NCI-H524 treated with DMSO at 0.1 percent for 48 hours (cell line): ENCODE data around the gene FOXP4.

Experiments
- DNase-seq: peaks from one replicate; lab custom pipeline; 2025; lab: John Stamatoyannopoulos, UW

Gene FOXP4, protein sequence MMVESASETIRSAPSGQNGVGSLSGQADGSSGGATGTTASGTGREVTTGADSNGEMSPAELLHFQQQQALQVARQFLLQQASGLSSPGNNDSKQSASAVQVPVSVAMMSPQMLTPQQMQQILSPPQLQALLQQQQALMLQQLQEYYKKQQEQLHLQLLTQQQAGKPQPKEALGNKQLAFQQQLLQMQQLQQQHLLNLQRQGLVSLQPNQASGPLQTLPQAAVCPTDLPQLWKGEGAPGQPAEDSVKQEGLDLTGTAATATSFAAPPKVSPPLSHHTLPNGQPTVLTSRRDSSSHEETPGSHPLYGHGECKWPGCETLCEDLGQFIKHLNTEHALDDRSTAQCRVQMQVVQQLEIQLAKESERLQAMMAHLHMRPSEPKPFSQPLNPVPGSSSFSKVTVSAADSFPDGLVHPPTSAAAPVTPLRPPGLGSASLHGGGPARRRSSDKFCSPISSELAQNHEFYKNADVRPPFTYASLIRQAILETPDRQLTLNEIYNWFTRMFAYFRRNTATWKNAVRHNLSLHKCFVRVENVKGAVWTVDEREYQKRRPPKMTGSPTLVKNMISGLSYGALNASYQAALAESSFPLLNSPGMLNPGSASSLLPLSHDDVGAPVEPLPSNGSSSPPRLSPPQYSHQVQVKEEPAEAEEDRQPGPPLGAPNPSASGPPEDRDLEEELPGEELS

DNA sequence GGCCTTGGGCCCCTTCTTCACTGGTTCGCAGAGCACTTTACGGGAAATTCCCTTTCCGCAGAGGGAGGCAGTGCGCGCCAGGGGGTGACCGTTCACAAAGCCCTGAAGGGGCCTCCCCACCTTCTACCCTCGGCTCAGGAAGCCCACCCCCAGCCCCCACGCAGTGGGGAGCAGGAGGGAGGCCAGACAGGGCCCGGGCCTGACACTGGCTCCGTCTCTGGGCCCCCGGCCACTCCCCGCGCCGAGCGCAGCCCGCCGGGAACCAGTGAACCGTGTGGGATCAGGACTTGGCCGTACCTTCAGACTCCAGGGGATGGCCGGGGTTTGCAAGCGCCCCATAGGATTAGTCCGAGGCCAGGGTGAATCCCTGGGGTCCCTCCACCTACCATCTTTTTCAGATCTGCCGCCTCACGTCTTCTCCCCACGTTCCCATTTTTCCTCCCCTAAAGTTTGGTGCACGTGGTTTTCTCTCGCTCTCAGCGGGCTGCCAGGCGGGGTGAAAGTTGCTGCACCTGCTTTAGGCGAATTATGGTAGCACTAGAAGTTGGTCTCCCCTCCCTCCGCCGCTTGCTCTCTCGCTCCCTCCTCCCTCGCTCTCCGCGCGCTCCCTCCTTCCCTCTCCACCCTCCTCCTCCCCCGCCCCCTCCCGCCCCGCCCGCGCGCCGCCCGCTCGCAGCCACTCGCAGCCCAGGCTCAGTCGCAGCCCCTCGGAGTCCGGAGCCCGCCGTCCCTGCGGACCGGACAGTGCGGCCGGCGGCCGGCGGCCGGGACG, at the start of gene FOXP4:
Gene FOXP4, plus strand, starts transcription at position 679 of the 772 bp plus-strand sequence. CDS start 19,380 bp downstream, outside the sequence.
- peak; percentile 42 for DNase-seq

DNA sequence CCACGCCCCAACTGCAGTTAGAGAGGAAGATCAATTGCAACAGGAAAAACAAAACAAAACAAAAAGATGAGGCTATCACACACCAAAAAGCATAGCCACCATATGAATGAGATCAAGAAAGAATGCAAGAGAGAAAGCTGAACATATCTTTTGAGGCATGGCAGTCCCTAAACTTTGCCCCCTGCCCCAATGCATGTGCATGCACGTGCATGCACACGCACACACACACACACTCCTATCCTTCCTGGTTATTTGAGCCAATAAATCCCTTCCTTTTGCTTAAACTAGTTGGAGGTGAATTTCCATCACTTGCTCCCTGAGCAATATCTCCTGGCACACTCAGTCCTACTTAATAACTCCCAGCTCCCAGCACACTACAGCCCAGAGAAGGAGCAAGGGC, 48.6 kb upstream of the FOXP4 start:
- DNase-seq = no peak

DNA sequence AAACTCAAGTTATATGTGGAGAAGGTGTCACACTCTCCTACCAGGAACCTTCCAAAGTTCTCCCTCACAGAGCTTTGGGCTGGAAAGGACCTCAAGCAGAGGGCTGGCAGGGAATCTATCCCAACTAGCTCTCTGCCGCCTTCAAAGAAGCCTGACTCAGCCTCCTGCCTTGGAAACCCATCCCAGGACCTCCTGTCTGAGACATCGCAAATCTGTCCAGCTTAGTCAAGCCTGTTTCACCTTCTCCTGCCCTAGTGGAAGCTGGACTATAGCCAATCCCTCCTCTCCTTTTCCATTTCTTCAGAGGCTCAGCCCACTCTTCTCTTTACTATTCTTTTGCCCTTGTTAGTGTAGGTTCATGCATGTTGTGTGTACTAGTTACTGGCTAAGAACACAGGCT, 48.2 kb upstream of the FOXP4 start:
- no peak for DNase-seq

DNA sequence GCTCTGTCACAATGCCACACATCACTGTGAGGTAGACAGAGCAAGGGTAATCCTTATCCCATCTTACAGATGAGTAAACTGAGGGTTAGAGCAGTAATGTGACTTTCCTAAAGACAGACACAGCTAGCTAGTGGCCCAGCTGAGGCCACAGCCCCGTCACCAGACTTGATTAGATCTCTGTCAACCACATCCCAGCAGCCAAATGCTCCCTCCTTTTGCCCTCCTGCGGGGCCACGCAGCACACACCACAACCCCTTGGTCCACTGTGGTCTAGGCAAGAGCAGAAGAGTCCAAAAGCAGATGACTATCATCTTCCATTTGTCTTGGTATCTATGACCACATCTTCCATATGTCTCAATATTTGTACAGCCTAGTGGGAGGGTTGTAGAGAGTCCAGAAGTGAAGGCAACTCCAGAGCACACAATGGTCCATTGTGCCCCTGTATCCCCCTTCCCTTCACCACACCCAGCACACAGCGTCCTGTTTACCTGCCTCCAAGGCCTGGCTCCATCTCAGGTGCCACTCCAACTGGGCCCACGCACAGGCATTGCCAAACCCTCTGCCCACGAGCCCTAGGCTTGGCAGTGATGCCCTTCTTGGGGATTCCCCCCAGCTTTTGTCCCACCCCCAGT, 47.1 kb upstream of the FOXP4 start:
- no peak for DNase-seq

DNA sequence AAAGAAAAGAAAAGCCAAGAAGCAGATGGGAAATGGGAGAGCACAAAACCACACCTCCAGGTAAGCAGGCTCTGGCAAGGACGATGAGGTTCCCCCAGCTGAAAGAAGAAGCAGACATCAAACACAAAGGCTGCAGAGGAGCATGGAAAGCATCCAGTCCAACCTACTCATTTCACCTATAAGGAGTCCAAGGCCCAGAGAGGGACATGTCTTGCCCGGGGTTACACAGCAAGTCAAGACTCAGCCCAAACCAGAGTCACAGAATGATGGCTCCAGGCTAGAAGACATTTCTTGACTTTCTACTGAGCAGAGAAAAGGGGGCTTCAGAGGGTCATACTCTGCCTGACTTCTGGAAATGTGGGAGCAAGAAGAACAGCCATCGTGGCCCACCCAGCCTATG, 45.6 kb upstream of the FOXP4 start:
- DNase-seq = no peak

DNA sequence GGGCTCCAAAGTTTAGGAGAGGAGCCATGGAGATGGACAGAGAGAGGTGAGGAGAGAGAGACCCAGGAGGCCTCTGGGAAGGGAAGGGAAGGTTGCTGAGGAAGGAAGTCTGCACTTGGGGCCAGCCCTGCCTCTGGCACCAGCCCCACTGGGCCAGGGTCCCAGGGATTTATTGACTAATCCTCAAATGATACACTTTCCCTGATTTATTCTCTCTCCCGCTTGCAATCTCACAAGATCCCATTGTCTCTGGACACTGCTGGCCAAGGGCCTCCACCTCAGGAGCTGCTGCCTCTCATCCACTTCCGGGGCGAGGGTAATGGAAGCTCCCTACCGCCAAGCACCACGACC, 43.6 kb upstream of the FOXP4 start:
- DNase-seq = no peak

DNA sequence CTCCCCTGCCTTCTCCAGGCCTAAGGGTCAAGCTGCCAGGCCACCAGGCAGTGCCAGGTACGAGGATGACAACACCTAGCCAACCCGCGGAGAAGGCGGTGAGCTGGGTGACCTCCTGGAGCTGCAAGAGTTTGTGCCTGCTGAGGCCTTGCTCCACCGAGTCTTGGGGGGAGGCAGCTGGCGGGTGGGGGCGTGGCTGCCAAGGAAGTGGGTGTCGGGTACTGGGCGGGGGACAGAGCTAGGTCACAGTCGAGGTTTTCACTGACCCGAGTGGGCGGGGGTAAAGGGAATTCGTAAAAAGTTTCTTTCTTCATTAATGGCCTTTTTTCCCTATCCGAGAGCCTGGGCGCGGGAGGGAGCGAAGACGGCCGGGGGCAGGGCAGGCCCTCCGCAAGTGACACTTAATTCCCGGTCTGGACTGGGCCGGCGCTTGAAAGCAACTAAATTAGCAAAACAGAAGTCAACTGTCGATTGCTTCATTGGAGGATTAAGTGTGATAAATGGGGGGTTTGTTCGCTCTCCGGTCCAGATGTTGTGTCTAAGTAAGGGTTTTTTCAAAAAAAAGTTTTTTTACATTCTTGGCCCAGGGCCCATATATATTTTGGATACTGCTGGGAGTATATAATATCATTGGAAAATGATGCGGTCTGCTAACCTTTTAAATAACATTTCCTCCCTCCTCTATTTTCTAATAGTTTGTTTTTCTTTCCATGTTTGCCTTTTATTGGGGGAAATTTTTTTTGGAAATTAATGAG, 43.1 kb upstream of the FOXP4 start:
- DNase-seq = no peak

DNA sequence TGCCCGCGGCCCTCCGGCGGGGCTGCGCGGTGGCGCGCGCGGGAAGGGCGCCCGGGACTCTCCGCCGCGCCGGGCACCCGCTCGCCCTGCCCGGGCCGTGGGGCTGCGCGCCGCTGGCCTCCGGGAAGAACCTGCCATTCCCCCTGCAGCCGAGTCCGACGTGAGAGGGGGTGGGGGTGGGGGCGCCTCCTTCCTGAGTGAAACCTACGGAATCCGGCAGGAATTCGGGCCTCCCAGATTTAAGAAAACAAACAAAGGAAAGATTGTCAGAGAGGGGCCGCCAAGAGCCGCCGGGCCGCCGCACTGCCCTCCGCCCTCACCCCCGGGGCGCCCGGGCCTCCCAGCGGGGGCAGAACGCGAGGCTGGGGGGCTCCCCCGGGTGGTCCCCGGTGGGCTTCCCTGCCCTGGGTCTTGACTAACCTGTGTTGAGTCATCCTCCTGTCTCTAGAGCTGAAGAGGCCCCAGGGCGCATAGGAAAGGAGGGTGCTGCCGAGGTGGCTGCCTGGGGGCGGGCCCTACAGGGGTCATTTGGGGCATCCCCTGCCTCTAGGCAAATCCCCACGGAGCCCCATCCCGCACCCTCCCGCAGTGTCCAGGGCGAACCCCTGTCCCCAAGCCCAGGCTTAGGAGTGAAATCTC, 42.2 kb upstream of the FOXP4 start:
- no peak for DNase-seq

DNA sequence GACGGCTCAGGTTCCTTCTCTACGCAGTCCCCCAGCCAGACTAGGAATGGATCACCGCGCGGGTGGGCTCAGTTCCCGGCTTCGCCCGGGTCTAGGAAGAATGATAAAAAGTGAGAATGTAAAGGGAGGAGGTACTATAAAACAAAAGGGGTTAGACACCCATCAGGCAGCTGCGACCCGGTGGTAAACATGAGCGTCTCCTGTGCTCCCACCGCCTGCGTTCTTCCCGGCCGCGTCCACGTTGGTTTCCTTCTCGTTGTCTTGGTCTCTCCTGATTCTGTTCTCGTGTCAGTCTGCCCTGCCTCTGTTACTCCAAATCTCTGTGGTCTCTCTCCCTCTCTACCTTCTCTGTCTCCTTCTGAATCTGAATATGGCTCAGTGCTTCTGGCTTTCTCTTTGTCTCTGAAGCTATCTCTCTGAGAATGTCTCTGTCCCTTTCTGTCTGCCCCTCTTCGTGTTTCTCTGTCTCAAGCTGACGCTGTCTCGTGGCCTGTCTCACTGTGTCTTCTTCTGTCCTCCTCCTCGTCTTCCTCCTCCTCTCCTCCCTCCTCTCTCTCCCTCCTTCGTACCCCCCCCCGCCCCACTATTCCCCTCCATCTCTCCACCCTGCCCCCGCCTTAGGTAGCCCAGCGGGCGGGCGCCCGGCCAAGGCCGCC, 41.6 kb upstream of the FOXP4 start:
- DNase-seq = no peak

DNA sequence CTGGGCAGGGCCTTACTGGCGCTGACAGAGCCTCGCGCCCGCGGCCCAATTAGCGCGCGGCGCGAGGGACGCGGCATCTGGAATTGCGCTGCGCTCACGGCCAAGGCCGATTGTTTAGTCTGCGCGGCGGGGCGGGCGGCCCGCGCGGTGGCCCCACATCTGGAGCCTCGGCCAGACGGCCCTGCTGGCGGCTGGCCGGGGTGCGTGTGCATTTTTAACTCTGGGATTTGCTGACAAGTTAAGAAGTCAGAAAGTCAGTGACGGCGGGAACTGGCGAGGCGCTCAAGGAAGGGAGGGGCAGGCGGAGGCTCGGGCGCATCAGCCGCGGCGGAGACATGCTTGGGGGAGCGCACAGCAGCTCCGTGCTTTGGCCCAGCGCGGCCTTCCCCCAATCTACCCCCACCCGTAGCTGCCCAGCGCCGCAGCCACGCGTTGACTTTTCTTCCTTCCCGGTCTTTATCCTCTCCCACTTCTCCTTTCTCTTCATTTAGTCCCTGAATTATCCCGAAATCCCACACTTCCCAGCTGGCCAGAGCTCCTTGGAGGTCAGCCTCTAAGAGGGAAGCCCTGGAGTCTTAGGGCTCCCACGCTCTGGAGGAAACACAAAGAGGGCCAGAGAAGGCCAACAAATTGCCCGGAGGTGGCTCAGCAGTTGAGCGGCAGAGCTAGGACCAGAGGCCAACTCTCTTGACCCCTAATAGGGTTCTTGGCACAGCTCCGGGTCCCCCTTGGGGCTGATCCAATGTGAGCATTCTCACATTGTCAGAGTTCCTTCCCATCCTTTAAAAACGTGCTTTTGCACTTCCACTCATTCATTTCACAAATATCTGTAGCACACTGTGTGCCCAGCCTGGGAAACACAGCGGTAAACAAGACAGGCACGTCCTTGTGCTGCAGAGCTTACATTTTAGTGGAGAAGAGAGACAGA, 40.8 kb upstream of the FOXP4 start:
- no peak for DNase-seq

DNA sequence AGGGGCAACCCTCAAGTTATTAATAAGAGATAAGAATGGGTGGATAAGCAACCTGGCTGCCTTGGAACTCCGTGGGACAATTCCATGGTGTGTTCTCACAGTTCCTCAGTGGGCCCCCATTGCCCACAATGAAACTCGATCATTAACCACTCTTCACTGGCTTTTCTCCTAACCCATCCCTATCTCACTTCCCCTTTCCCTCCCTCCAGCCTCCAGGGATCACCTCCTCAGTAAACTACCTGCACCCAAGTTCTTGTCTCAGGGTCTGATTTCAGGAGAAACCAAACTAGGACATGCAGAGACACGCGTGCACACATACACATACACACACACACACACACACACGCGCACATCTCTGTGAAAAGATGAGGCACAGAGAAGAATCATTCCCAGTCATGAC, 37.7 kb upstream of the FOXP4 start:
- DNase-seq = no peak

DNA sequence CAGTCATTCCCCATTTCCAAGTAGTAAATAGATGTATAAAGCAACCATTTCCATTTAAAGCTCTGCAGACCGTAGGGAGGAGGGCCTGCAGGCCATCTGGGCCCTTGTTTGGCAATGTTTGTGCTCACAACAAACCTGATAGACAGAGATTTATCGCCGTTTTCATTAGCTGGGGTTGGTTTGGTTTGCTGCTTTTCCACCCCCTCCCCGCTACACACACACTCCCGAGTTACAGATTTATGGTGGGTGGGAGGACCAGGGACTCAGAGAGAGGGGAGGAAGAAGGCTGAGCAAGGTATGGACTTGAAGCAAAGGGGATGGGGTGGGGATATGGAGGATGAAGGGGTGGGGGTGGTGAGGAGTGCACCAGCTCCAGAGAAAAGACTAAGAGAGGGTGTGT, 36.6 kb upstream of the FOXP4 start:
- no peak for DNase-seq

DNA sequence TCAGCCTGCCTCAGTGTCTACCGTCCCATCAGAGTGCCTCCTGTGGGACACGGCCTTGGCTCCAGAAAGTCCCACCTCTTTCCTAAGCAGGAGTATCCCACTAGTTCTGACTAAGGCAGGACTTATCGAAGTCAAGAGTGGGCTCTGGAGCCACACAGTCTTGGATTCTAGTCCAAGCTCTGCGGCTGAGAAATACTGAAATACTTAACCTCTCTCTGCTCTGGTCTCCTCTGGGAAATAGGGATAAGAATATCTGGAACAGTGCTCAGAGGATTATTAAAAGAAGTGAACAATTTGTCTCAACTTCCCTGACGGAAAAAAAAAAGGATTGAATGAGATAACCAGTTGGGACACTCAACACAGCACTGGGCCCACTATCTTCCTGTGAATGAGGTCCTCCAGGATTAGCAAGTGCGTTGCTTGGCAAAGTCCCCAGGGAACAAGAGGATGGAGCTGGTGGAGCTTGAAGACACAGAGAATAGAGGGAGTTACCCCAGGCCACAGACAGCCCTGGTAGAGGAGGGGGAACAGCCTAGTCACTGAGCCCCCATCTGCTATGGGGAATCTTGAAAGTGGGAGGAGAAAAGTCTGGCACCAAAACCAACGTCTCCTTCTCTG, 34.6 kb upstream of the FOXP4 start:
- no peak for DNase-seq

DNA sequence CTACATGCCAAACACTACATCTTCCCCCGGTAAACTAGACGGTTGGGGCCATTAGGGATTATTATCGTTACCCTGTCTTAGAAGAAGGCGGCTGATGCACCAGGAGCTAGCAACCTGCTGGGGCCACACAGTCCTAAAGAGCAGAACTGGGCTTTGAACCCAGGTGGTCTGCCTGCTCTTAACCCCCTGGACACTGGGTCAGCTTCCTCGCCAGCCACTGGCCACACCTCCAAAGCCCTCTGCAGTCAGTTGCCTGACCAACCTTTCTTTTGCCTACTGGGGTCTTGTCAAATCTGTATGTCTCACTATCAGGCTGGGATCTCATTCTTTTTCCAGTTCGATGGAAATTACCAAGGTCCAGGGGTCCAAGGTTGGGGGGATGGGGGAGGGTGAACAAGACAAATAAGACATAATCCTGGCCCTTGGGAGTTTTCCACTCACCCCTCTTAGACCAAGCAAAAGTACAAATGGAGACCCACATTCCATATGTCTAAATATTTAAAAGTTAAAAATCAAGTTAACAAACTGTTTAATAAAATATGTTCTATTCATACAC, 34.0 kb upstream of the FOXP4 start:
- DNase-seq = no peak

DNA sequence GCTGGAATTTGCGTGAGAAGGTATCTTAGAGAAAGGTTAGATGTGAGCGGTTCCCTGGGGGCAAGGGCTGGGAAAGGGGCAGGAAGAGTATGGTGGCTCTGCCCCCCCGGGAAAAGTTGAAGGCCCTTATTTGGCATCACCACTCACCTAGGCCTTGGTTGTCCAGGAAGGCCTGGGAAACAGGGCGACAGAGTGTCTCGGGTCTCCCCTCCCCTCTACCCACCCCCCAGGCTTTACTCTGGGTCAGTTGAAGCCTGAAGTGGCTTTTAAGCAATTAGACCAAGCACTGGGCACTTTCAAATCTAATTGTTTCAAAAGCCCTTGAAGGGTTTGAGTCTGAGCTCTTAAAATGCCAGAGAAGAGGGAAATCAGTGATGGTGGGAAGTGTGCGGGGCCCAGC, 30.2 kb upstream of the FOXP4 start:
- DNase-seq = no peak

DNA sequence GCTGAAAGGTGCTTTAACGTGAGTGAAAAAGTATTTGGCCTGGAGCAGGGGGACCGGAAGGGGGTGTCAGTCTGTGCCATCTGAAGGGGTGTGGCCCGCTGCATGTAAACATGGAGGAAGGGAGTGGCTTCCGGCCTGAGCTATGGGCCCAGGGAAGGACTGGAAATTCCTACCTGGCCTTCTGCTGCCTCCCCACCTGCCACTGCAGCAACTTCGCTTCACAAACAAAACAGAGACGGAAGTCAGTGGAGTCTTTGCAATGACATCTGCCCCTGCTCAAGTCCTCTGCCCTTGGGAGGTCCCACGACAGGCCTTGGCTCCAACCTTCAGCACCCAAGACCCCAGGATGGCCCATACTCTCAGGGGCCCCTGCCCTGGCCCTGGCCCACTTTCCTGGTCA, 28.1 kb upstream of the FOXP4 start:
- no peak for DNase-seq

DNA sequence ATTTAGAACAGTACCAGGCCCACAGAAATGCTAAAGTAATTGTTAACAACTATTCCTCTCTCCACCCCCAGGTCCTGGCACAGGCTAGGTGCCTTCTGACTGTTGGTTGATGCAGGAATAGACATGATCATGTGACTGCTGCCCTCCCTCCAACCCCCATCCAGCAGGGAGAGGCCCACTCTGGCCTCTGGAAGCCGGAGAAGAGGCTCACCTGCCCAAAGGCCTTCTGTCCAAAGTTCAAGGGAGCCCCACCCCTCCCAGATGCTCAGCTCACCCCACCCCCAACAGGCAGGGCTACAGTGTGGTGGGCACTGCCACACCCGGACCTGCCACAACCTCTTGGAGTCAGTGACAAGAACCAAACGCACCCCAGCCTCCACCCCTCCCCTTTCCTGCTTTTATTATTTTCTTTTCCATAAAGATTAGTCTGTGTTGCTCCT, 26.9 kb upstream of the FOXP4 start:
- DNase-seq = no peak

DNA sequence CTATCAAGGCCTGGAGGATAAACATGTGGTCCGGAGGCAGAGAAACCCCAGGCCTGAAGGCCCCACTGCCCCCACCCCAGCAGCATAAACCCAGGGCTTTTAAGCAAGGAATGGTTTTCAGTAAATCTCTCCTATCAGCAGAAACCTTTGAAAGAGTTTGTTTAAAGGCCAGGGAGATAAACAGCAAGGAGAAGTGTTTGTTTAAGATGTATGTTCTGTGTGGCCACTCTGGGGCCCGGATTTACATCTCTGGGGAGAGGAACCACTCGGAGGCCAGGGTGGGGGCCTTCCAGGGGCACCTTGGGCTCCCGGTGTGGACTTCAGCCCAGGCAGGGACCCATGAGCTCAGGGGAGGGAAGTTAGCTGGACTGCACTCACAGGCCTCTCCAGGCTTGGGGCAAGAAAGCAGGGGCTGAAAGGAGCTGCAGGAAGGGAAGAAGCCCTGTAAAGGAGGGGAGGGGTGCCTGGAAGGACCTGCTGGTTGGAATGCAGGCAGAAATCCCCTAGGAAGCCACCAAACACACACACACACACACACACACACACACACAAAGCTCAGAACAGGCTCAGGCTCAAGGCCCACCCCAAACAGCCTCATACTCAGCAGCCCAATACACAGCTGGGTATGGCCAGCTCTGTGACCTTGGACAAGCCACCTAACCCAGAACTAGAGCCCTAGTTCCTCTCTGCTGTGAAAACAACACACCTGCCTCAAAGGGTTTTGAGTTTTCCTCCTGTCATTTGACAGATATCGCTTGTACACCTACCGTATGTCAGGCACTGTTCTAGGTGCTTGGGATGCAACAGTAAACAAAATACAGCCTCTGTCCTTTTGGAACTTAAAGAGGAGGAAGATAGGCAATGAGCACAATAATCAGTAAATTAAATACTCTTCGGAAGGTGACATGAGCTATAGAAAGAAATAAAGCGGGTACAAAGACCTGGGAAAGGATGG, 26.2 kb upstream of the FOXP4 start:
- no peak for DNase-seq
